ENCODE data around the gene RABEP2. TPM values are rescaled to one million over a fixed set of nuclear protein-coding genes. Genes with fewer than 3 reads are reported as not detected.

RABEP2 gene
- total and polyA plus RNA-seq, 9 of the 15 experiments (the other 6 are each of a cell fraction or from before 2014, with no cell fraction given) = 0.15 to 13.4 (median 3.5) TPM

DNA sequence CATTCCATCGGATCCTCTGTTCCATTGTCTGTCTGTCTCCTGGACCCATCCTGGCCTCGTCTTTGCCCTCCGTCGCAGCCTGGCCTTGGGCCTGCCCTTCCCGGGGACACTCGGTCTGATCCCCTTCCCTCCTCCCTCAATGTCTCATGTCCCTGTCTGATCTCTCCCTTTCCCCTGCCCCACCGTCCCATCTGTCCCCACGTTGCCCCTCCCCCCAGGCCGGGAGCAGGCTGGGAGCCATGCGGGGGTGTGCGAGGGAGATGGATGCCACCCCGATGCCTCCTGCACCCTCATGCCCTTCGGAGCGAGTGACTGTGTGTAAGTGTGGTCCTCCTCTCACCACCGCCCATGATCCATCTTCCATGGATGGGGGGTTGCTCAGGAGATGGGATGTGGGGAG is 52.1 kb downstream of the RABEP2 start:
- no peak overlapping the region for H3K27ac ChIP-seq (ENCODE audit: extremely low read depth, low read depth, low read length)
- CTCF ChIA-PET (ENCODE audit: low intra/inter-chr PET ratio) = interaction anchor here (1.4 kb wide), 1 partner anchor 72 kb away, joined by 10 read pairs; no protein-coding TSS in a partner anchor
- peaks cover 63% of the 10 kb centered on the region; the same call in 2 of the 3 replicates for H3K36me3 ChIP-seq (ENCODE audit: control insufficient read depth, insufficient read depth, low read length)
- intact Hi-C loops (cut with micrococcal nuclease) (loop anchor here (5.0 kb wide), 1 partner anchor 74 kb away; no protein-coding TSS in a partner anchor), in situ Hi-C loops (cut with MboI) (no loop called here)
- H3K4me2 ChIP-seq (ENCODE audit: insufficient read depth, low read length) = no peak overlapping the region
- H3K9ac ChIP-seq (ENCODE audit: insufficient read depth in 1 of 2, low read depth in 2 of 2, low read length in 2 of 2) = no peak overlapping the region
- no peaks in the 10 kb centered on the region for H3K9me3 ChIP-seq (replicated peaks; ENCODE audit: control insufficient read depth, insufficient read depth, low read depth, low read length)
- BruUV-seq (replicated peaks) = no TSS peak
- no peaks in the 10 kb centered on the region for H4K20me1 ChIP-seq (replicated peaks; ENCODE audit: control insufficient read depth, insufficient read depth, low read length)
- no peaks in the 10 kb centered on the region for H3K9me1 ChIP-seq (ENCODE audit: control insufficient read depth, insufficient read depth, low read length)
- no peak for ATAC-seq
- peaks cover 0 to 45% of the 10 kb centered on the region in 2 experiments; a peak in 3 of 5 replicates for H3K4me1 ChIP-seq (replicated peaks in 1 of 2; ENCODE audit: control insufficient read depth in 2 of 2, insufficient read depth in 2 of 2, low read length in 2 of 2)
- POLR2A ChIA-PET = interaction anchor here (6.9 kb wide), 1 partner anchor 10 kb away, joined by 58 read pairs; the partner anchor contains the start of gene SH2B1
- TF ChIP-seq, protein P1, sequence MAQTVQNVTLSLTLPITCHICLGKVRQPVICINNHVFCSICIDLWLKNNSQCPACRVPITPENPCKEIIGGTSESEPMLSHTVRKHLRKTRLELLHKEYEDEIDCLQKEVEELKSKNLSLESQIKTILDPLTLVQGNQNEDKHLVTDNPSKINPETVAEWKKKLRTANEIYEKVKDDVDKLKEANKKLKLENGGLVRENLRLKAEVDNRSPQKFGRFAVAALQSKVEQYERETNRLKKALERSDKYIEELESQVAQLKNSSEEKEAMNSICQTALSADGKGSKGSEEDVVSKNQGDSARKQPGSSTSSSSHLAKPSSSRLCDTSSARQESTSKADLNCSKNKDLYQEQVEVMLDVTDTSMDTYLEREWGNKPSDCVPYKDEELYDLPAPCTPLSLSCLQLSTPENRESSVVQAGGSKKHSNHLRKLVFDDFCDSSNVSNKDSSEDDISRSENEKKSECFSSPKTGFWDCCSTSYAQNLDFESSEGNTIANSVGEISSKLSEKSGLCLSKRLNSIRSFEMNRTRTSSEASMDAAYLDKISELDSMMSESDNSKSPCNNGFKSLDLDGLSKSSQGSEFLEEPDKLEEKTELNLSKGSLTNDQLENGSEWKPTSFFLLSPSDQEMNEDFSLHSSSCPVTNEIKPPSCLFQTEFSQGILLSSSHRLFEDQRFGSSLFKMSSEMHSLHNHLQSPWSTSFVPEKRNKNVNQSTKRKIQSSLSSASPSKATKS (CRISPR knock-in tag; IDR thresholded peaks at IDR 0.05) = no peak
- TF ChIP-seq, protein P2, sequence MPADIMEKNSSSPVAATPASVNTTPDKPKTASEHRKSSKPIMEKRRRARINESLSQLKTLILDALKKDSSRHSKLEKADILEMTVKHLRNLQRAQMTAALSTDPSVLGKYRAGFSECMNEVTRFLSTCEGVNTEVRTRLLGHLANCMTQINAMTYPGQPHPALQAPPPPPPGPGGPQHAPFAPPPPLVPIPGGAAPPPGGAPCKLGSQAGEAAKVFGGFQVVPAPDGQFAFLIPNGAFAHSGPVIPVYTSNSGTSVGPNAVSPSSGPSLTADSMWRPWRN (IDR thresholded peaks at IDR 0.05; ENCODE audit: low read depth) = no peak
- TF ChIP-seq ADNP (tag; IDR thresholded peaks at IDR 0.05) (no peak), MYBL2 (IDR thresholded peaks at IDR 0.05; ENCODE audit: low read depth) (no peak), MYBL2 (CRISPR knock-in tag; IDR thresholded peaks at IDR 0.05; ENCODE audit: borderline replicate concordance) (no peak)
- TF ChIP-seq, protein P3, sequence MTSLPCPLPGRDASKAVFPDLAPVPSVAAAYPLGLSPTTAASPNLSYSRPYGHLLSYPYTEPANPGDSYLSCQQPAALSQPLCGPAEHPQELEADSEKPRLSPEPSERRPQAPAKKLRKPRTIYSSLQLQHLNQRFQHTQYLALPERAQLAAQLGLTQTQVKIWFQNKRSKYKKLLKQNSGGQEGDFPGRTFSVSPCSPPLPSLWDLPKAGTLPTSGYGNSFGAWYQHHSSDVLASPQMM (CRISPR knock-in tag; IDR thresholded peaks at IDR 0.05) = no peak
- H2AFZ ChIP-seq (ENCODE audit: low read depth, low read length) = no peak overlapping the region
- no peaks in the 10 kb centered on the region for H3K79me2 ChIP-seq (ENCODE audit: control insufficient read depth, insufficient read depth, low read length)
- FAIRE-seq = no peak
- DNase-seq (ENCODE audit: extremely low read depth in 1 of 4, low spot score in 3 of 4) = peak in 1 of 4 experiments; percentile 14
- WGBS (ENCODE audit: insufficient coverage, low coverage, missing lambda C conversion rate) = 87% methylated on average over 11 of the region's 15 CpGs
- H3K4me3 ChIP-seq = no peak overlapping the region
- H3K27me3 ChIP-seq (ENCODE audit: control insufficient read depth in 2 of 2, insufficient read depth in 2 of 2, low read length in 2 of 2) = no peaks in the 10 kb centered on the region; a peak in 1 of 5 replicates
